Measurements from ENCODE around the gene WBP1L. TPM values are rescaled to one million over a fixed set of nuclear protein-coding genes. Genes with fewer than 3 reads are reported as not detected.
"Not testable (repeated sequence)": the region's sequence is repeated elsewhere in the genome, so short reads cannot be mapped to it uniquely, and the experiment has no call there.

The WBP1L gene
- total and polyA plus RNA-seq, 8 donors: 15.1 to 140 (median 30.5) TPM

DNA sequence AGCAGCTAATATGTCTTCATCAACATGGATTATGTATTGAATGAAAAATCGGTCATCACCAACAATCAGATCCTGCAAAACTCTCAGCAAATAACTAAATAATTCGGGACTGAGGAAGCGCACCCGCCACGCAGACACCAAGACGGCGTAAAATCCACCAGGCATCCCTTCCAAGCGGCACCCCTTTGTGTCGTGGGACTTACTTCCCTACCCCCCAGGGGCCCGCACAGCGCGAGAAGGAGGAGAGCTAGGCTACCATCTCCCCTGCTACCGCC lies 30.3 kb upstream of the WBP1L start:
- Histone ChIP-seq H3K4me1 (peaks cover 12 to 70% (median 36%) of the 10 kb centered on the region in 4 donors), H3K9me3 (no peaks in the 10 kb centered on the region), H3K4me3 (peak overlapping the region; percentile 97 to 100 (median 98)), H3K27me3 (no peaks in the 10 kb centered on the region), H3K27ac (peak overlapping the region; percentile 90 to 96 (median 93)), H3K36me3 (no peaks in the 10 kb centered on the region)
- DNase-seq: no peak
- intact Hi-C loops (cut with DNase I; ENCODE audit: low total_unique reads): no loop called here
- TF ChIP-seq POLR2A (IDR thresholded peaks at IDR 0.05): no peak
- no peak for TF ChIP-seq POLR2AphosphoS5 (IDR thresholded peaks at IDR 0.05)
- TF ChIP-seq EP300 (IDR thresholded peaks at IDR 0.05): no peak
- TF ChIP-seq, protein P1, sequence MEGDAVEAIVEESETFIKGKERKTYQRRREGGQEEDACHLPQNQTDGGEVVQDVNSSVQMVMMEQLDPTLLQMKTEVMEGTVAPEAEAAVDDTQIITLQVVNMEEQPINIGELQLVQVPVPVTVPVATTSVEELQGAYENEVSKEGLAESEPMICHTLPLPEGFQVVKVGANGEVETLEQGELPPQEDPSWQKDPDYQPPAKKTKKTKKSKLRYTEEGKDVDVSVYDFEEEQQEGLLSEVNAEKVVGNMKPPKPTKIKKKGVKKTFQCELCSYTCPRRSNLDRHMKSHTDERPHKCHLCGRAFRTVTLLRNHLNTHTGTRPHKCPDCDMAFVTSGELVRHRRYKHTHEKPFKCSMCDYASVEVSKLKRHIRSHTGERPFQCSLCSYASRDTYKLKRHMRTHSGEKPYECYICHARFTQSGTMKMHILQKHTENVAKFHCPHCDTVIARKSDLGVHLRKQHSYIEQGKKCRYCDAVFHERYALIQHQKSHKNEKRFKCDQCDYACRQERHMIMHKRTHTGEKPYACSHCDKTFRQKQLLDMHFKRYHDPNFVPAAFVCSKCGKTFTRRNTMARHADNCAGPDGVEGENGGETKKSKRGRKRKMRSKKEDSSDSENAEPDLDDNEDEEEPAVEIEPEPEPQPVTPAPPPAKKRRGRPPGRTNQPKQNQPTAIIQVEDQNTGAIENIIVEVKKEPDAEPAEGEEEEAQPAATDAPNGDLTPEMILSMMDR (IDR thresholded peaks at IDR 0.05): no peak
- 0 to 1% (median 1%) methylated on average over 7 to 13 of the region's 13 CpGs for WGBS, 5 donors

DNA sequence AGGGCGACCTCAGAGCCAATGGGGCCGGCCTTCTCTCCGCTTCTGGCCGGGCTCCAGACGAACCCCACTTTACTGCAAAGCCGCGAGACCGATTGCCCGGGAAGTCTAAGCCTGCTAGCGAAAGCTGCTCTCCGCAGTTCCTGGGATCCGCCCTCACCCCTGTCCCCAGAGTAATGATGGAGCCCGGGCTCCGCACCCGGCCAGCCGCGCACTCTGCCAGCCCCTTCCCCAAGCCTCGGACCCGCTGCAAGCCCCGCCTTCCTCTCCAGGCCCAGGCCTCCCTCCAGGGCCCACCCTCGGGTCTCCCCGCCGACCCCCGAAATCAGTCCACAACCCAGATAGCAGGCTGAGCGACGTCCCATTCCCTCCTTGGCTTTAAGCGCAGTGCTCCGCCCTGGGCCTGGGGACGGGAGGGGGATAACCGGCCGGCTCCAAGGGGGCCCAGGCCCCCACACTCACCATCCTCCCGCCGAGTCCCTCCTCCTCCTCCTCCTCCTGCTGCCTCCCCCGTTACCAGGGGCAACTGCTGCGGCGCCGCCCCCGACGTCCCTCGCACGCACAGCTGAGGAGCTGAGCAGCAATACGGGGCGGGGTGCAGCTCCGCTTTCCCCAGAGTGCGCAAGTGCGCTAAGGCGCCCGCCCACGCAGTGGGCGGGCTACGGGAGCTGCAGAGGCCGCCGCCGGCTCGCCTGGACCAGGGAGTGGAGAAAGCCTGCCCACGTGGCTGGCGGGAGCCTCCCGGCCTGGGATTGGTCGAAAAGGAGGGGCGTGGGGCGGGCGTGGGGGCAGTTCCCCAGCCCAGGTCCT lies 29.7 kb upstream of the WBP1L start, which contains the start of gene ARL3:
Gene ARL3 (minus strand): TSS at position 584 of the 807 bp plus-strand sequence. CDS start 122 bp downstream, at position 462.
- peak; percentile 98 to 99 for DNase-seq
- Histone ChIP-seq H3K4me3 (peak within 1 kb of the TSS; percentile 97 to 100 (median 98)), H3K36me3 (no peaks in the 10 kb centered on the region), H3K27me3 (no peaks in the 10 kb centered on the region), H3K27ac (peak within 1 kb of the TSS; percentile 90 to 96 (median 93)), H3K4me1 (peaks cover 12 to 73% (median 38%) of the 10 kb centered on the region in 4 donors), H3K9me3 (no peaks in the 10 kb centered on the region)
- peak; percentile 42 to 86 (median 74) for TF ChIP-seq POLR2AphosphoS5 (IDR thresholded peaks at IDR 0.05)
- no peak for TF ChIP-seq EP300 (IDR thresholded peaks at IDR 0.05)
- TF ChIP-seq, protein P1 (IDR thresholded peaks at IDR 0.05): peak in 5 of 7 experiments; percentile 17 to 36 (median 35)
- TF ChIP-seq POLR2A (IDR thresholded peaks at IDR 0.05): peak in 1 of 4 donors; percentile 40
- intact Hi-C loops (cut with DNase I; ENCODE audit: low total_unique reads): no loop called here
- WGBS, 5 donors: 0 to 1% (median 1%) methylated on average over 33 to 62 of the region's 62 CpGs

DNA sequence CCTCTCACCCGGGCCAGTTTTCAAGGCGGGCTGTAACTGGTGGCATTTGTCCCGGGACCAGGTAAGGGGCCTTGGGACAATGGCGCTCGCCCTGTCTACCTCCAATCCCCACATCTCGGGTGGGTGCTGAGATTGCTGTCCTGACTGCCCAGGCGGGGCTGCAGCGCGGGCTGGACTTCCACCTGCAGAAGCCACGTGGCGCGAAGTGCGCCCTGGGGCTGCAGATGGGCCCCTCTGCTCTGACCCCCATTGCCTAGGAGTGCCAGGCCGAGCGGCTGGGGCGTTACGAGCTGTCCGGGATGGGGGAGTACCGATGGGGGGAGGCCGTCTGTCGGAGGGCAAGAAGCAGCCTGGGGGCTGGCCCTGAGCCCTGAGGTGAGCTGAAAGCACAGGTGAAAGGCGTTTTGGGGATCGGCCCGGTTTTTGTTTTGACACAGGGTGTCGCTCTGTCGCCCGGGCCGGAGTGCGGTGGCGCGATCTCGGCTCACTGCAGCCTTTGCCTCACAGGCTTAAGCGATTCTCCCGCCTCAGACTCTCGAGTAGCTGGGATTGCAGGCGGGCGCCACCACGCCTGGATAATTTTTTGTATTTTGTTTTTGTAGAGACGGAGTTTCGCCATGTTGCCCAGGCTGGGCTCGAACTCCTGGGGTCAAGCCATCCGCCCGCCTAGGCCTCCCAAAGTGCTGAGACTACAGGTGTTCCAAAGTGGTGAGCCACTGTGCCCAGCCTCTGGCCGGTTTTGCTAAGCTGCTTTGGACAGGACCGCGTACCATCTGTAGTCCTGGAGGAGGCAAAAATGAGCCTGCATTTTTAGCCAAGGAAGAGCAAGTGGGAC lies 28.9 kb upstream of the WBP1L start, which contains the start of gene SFXN2:
Gene SFXN2 (plus strand): TSS at position 16 of the 835 bp plus-strand sequence. CDS start 12,001 bp downstream, outside the sequence.
- Histone ChIP-seq H3K27me3 (no peaks in the 10 kb centered on the region), H3K4me1 (peaks cover 12 to 71% (median 37%) of the 10 kb centered on the region in 4 donors), H3K4me3 (peak within 1 kb of the TSS; percentile 97 to 100 (median 98)), H3K36me3 (no peaks in the 10 kb centered on the region), H3K27ac (peak within 1 kb of the TSS; percentile 90 to 96 (median 93)), H3K9me3 (no peaks in the 10 kb centered on the region)
- peak in 1 of 2 donors; percentile 49 for DNase-seq
- intact Hi-C loops (cut with DNase I; ENCODE audit: low total_unique reads): no loop called here
- 2 to 7% (median 3%) methylated on average over 23 to 46 of the region's 46 CpGs for WGBS, 5 donors
- TF ChIP-seq EP300 (IDR thresholded peaks at IDR 0.05): no peak
- TF ChIP-seq, protein P1 (IDR thresholded peaks at IDR 0.05): no peak
- TF ChIP-seq POLR2A (IDR thresholded peaks at IDR 0.05): no peak
- no peak for TF ChIP-seq POLR2AphosphoS5 (IDR thresholded peaks at IDR 0.05)

GRCh38 chr10:102715880-102716279 lies 27.9 kb upstream of the WBP1L start:
- no peak for DNase-seq
- H3K36me3 ChIP-seq: no peaks in the 10 kb centered on the region
- no peaks in the 10 kb centered on the region for H3K9me3 ChIP-seq
- TF ChIP-seq EP300 (IDR thresholded peaks at IDR 0.05): no peak
- TF ChIP-seq POLR2A (IDR thresholded peaks at IDR 0.05): no peak
- TF ChIP-seq, protein P1 (IDR thresholded peaks at IDR 0.05): no peak
- no peak for TF ChIP-seq POLR2AphosphoS5 (IDR thresholded peaks at IDR 0.05)
- peaks cover 12 to 61% (median 32%) of the 10 kb centered on the region in 4 donors for H3K4me1 ChIP-seq
- intact Hi-C loops (cut with DNase I; ENCODE audit: low total_unique reads): no loop called here
- H3K4me3 ChIP-seq: peak overlapping the region in 2 of 4 donors; percentile 97 to 100
- H3K27me3 ChIP-seq: no peaks in the 10 kb centered on the region
- H3K27ac ChIP-seq: no peak overlapping the region
- 78 to 96% (median 89%) methylated on average over 1 of the region's 1 CpG for WGBS, 5 donors

DNA sequence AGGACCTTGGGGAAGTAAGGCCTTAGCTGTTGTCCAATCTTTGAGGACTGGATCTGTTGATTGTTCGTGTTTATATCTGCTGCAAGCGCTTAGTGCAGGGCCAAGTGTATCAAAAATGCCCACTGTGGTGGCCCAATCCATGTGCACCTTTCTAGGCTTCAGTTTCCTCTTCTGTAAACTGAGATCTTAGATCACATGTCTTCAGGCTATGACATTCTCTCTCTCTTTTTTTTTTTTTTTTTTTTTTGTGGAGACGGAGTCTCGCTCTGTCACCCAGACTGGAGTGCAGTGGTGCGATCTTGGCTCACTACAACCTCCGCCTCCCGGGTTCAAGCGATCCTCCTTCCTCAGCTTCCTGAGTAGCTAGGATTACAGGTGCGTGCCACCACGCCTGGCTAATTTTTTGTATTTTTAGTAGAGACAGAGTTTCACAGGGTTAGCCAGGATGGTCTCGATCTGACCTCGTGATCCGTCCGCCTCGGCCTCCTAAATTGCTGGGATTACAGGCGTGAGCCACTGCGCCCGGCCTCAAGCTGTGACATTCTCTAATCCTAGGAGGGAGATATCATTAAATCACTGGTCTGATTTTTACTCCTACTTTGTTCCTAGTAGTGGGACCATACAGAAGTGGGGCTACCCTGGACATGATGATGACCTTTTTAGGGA lies 26.7 kb upstream of the WBP1L start:
- H3K27ac ChIP-seq; DNase-seq; H3K36me3 ChIP-seq; H3K9me3 ChIP-seq; H3K27me3 ChIP-seq; H3K4me3 ChIP-seq; intact Hi-C loops (cut with DNase I; ENCODE audit: low total_unique reads): not testable (repeated sequence)
- WGBS, 5 donors: 94 to 97% (median 95%) methylated on average over 17 to 18 of the region's 18 CpGs
- peaks cover 12 to 50% (median 30%) of the 10 kb centered on the region in 4 donors for H3K4me1 ChIP-seq

All from stomach (tissue), 9 donors.